ENCODE measurements around the gene CD27. TPM values are rescaled to one million over a fixed set of nuclear protein-coding genes. Genes with fewer than 3 reads are reported as not detected.

The CD27 gene
- total and polyA plus RNA-seq, 9 of the 15 experiments (the other 6 are each of a cell fraction or from before 2014, with no cell fraction given), result 0.24 TPM; not detected in 8

GRCh38 chr12:6450869-6451347, 6.2 kb downstream of the CD27 start:
- in situ Hi-C loops (cut with MboI) (loop anchor here (25.0 kb wide), 1 partner anchor 389 kb away; no protein-coding TSS in a partner anchor), intact Hi-C loops (cut with micrococcal nuclease) (no loop called here)
- no peak overlapping the region for H3K27ac ChIP-seq (ENCODE audit: extremely low read depth, low read depth, low read length)
- H3K4me1 ChIP-seq (replicated peaks in 1 of 2; ENCODE audit: control insufficient read depth in 2 of 2, insufficient read depth in 2 of 2, low read length in 2 of 2), result peaks cover 12 to 24% of the 10 kb centered on the region in 2 experiments; a peak in 4 of 5 replicates
- H3K9me1 ChIP-seq (ENCODE audit: control insufficient read depth, insufficient read depth, low read length), result no peaks in the 10 kb centered on the region
- DNase-seq (ENCODE audit: extremely low read depth in 1 of 4, low spot score in 3 of 4), result no peak
- CTCF ChIA-PET (ENCODE audit: low intra/inter-chr PET ratio), result no interaction called here
- BruUV-seq (replicated peaks), result no TSS peak
- H4K20me1 ChIP-seq (replicated peaks; ENCODE audit: control insufficient read depth, insufficient read depth, low read length), result no peaks in the 10 kb centered on the region
- no peak overlapping the region for H3K4me3 ChIP-seq
- ATAC-seq, result no peak
- no peaks in the 10 kb centered on the region for H3K9me3 ChIP-seq (replicated peaks; ENCODE audit: control insufficient read depth, insufficient read depth, low read depth, low read length)
- POLR2A ChIA-PET, result interaction anchor here (1.2 kb wide), 2 partner anchors 8 to 12 kb away, joined by 3 to 4 read pairs; no protein-coding TSS in a partner anchor
- H3K79me2 ChIP-seq (ENCODE audit: control insufficient read depth, insufficient read depth, low read length), result no peaks in the 10 kb centered on the region
- no peaks in the 10 kb centered on the region for H3K36me3 ChIP-seq (ENCODE audit: control insufficient read depth, insufficient read depth, low read length)
- H3K4me2 ChIP-seq (ENCODE audit: insufficient read depth, low read length), result no peak overlapping the region
- peak overlapping the region; percentile 99 for H2AFZ ChIP-seq (ENCODE audit: low read depth, low read length)
- 85% methylated on average over 5 of the region's 11 CpGs for WGBS (ENCODE audit: insufficient coverage, low coverage, missing lambda C conversion rate)
- H3K9ac ChIP-seq (ENCODE audit: insufficient read depth in 1 of 2, low read depth in 2 of 2, low read length in 2 of 2), result peak overlapping the region in 1 of 2 experiments; percentile 91; a peak in 2 of 4 replicates
- no peak for FAIRE-seq
- H3K27me3 ChIP-seq (ENCODE audit: control insufficient read depth in 2 of 2, insufficient read depth in 2 of 2, low read length in 2 of 2), result no peaks in the 10 kb centered on the region
- TF ChIP-seq EP300 (IDR thresholded peaks at IDR 0.05; ENCODE audit: low read length), result no peak
- no peak for TF ChIP-seq MEF2D (tag; conservative IDR thresholded peaks at IDR 0.05; ENCODE audit: low read depth)
- TF ChIP-seq GABPB2 (CRISPR knock-in tag; conservative IDR thresholded peaks at IDR 0.05), result no peak
- TF ChIP-seq E2F4 (CRISPR knock-in tag; IDR thresholded peaks at IDR 0.05; ENCODE audit: low read depth), result no peak
- no peak for TF ChIP-seq AFF1 (IDR thresholded peaks at IDR 0.05; ENCODE audit: low read depth in 1 of 2, partially characterized antibody in 2 of 2)
- TF ChIP-seq ZNF589 (CRISPR knock-in tag; IDR thresholded peaks at IDR 0.05; ENCODE audit: low read depth), result no peak
- TF ChIP-seq HIVEP1 (CRISPR knock-in tag; IDR thresholded peaks at IDR 0.05), result no peak
- no peak for TF ChIP-seq PURB (CRISPR knock-in tag; IDR thresholded peaks at IDR 0.05; ENCODE audit: low read depth)
- TF ChIP-seq SNAPC5 (CRISPR knock-in tag; IDR thresholded peaks at IDR 0.05), result no peak
- no peak for TF ChIP-seq SIRT6 (IDR thresholded peaks at IDR 0.05; ENCODE audit: low read depth, low read length)
- TF ChIP-seq ZNF609 (CRISPR knock-in tag; IDR thresholded peaks at IDR 0.05; ENCODE audit: borderline replicate concordance), result no peak

Measured in K562 (cell line).